Measurements from ENCODE around the gene NEDD4.
"Not testable (repeated sequence)": the region's sequence is repeated elsewhere in the genome, so short reads cannot be mapped to it uniquely, and the experiment has no call there.

- not testable (repeated sequence) for TF ChIP-seq CTCF (IDR thresholded peaks at IDR 0.05; ENCODE audit: low read depth, low read length, poor library complexity, severe bottlenecking); EZH2phosphoT487 (IDR thresholded peaks at IDR 0.05; ENCODE audit: borderline replicate concordance, low read length)
These were observed 13.0 kb upstream of the NEDD4 start for GRCh38 chr15:56006371-56006770.
